ENCODE data around the gene SLCO3A1. TPM values are rescaled to one million over a fixed set of nuclear protein-coding genes. Genes with fewer than 3 reads are reported as not detected.
"Not testable (repeated sequence)": the region's sequence is repeated elsewhere in the genome, so short reads cannot be mapped to it uniquely, and the experiment has no call there.

Gene SLCO3A1
- total RNA-seq, 1 donor from 2014 or later: 34.2 TPM

DNA sequence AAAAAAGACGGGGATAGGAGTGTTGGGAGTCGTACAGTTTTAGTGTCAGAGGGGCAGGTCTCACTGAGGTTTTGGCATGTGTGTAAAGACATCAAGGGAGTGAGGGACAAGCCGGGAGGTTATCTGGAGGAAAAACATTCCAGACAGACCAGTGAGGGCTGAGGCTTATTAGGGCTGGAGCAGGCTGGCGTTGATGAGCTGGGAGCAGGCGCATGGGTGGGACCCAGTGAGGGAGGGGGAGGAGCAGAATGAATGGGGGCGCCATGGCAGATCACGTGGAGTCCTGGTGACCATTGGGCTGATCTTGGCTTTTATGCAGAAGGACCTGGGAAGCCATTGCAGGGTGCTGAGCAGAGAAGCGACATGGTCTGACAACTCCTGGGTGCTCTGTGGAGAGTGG lies 180.2 kb downstream of the SLCO3A1 start:
- DNase-seq (ENCODE audit: low spot score): no peak

DNA sequence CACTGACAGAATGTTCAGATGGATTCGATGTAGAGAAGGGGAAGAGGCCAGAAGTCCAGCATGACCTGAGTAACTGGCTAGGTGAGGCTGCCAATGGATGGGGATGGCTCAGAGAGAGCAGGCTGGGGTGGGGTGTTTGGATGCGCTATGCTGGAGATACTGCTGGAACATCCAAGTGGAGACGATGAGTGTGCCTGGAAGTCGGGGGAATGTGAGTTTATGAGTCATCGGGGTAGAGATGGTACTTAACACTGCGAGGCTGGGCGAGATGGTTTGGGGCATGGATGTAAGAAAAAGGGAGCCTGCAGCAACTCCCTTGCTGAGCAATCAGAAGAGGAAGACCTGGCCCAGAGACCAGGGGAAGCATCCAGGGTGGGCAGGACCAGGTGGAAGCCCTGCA lies 180.7 kb downstream of the SLCO3A1 start:
- no peak for DNase-seq (ENCODE audit: low spot score)

DNA sequence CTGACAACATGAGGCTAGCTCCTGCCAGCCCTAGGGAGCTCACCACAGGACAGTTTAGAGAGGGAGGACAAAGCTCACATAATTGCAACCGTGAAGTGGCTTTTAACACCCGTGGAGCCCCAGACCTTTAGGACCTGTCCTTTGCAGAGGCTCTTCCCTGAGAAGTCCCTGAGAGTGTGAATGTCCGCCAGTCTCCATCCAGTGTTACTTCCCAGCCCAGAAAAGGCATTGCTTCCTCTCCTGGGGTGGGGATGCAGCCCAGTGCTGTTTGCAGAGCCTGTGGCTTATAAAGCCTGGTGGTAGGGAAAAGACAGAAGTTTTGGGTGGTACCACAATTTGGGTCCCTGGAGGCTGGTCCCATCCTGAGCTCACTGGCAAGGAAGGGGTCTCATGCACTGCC lies 182.0 kb downstream of the SLCO3A1 start:
- no peak for DNase-seq (ENCODE audit: low spot score)

DNA sequence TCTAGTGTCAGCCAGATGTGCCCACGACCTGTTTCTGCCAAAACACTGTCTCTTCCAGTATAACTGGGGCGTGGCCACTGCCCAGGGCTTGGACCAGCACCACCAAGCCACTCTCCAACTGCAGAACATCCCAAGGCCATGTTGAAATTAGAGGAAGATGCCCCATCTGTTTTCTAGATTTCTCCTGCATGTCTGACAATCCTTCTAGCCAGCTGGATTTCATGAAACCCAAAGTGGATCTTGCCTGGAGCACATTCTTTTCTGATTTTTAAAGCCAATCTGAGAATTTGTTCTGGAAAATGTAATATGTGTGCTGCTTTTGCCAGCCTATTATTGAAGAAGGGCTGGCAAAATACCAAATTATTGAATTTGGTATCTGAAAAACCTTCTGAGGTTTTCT lies 182.5 kb downstream of the SLCO3A1 start:
- no peak for DNase-seq (ENCODE audit: low spot score)

DNA sequence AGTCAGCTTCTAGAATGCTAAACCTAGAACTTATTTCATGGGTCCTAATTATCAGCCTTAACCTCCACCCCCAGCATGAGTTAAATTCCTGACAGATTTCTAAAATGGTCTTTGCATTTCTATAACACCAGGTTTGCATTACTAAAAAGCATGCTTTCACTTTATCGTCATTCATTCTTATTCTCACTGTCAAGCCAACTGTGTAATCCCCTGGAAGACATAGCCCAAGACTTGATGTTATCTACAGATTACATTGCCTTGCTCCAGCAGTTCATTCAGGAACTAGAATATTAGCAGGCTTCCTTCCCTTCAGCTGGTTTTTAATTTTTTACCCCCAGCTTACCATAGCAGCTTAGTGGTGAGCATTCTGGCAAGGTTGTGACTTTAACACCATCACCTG lies 184.0 kb downstream of the SLCO3A1 start:
- DNase-seq (ENCODE audit: low spot score): no peak

DNA sequence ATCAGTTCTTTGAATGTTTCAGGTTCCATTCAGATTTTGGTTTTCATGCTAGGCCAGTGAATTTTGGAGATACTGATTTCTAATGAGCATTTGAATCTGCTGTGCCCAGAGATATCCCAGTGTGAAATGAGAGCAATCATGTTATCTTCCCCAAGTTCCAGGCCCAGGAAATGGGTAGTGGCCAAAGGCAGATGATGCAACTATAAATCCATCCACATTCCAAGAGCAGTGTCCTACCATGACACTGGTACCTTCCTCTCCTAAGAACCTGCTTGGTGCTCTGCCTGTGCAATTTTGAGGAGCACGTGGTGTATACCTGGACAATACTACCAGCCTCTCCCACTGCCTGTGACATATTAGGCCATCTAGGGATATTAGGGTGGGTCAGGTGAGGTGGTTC lies 186.8 kb downstream of the SLCO3A1 start:
- DNase-seq (ENCODE audit: low spot score): no peak

DNA sequence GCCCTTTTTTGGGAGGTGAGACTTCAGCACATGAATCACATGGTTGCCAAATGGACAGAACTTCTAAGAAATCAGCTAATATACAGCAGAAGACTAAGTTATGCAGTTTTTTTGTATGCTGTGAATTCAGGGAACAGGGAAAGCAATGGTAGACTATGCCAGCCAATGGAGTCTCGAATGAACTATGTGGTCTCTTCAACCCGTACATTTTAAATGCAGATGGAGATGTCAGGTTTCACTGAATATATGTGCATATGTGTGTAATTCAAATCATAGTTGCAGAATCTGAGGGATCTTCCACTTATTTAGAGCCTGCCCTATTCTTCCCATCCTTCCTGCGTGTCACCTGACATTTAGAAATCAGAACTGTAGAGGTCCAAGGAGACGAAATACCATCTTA lies 187.9 kb downstream of the SLCO3A1 start:
- DNase-seq (ENCODE audit: low spot score): no peak

DNA sequence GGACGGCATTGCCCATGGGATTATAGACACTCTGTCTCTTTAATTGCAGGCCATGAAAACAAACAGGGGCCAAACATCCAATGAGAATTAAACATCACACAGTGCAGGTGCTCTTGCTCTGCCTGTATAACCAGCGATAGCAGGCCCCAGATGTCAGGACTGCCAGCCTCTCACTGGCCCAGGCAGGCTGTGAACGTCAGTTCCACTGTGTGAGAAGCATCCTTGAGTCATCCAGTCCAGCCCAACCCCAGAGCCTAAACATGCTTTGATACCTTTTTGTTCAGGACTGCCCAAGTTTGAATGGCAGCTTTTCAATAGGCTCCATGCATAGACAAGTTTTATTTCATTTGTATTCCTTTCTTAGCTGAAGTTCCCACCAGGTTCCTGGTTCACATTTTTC lies 189.8 kb downstream of the SLCO3A1 start:
- DNase-seq (ENCODE audit: low spot score): no peak

DNA sequence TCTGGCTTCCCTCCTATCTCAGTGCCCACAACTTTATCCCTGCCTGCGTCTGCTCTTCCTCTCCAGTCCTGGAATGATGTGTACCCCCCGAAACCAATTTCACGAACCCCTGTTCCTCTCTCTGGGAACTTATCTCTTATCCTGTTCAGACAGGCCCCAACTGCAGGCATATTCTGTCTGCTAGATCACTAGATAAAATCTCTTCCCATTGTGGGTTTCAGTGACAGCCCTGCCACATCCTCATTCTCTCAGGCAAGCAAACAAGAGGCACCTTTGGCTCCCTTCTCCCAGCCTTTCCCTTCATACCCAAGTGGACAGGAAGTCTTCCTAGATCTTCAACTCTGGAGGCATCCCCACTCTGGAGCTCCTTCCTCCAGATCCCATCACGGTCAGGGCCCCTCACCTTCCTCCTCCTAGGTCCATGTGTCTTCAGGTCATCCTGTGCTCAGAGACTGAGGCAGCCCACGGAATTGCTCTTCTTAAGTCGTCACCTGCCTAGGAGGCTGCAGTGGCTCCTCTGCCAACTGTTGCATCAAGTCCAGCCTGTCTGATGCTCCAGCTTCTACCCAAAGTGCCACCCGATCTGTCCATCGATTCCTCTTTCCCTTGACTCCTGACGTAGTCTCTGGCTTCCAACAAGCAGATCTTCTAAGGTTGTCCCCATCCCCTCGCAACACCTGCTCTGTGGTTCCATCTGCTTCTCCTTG lies 190.8 kb downstream of the SLCO3A1 start:
- DNase-seq (ENCODE audit: low spot score): no peak

DNA sequence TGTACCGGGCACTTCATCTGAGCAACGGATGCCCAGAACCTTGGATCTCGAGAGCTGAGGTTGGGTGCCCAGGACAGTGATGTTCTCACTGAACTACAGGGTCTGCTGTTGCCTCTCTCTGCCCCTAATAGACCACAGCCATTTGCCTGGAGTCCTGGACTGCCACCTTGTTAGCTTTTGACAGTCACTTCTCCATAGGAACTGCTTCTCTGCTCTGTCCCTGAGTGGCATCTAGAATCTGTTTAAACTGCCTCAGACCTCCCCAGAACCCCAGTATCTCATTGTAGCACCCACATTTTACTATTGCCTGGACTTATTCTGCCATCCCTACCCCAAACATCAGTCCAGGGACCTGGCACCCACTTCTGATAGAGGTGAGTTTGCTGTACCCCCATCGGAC lies 194.4 kb downstream of the SLCO3A1 start:
- DNase-seq (ENCODE audit: low spot score): no peak

DNA sequence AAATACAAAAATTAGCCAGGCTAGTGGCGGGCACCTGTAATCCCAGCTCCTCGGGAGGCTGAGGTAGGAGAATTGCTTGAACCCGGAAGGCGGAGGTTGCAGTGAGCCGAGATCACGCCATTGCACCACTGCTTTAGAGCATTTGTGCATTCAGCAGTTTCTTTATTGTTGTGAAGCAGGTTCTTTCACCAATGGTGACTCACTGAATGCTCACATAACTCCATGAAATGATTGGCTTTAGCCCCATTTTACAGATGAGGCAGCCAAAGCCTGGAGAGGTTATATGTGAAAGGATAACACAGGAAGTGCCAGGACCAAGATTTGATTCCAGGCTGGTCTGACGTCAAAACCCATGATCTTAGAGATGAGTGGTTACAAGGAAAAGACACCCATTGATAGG lies 195.2 kb downstream of the SLCO3A1 start:
- no peak for DNase-seq (ENCODE audit: low spot score)

DNA sequence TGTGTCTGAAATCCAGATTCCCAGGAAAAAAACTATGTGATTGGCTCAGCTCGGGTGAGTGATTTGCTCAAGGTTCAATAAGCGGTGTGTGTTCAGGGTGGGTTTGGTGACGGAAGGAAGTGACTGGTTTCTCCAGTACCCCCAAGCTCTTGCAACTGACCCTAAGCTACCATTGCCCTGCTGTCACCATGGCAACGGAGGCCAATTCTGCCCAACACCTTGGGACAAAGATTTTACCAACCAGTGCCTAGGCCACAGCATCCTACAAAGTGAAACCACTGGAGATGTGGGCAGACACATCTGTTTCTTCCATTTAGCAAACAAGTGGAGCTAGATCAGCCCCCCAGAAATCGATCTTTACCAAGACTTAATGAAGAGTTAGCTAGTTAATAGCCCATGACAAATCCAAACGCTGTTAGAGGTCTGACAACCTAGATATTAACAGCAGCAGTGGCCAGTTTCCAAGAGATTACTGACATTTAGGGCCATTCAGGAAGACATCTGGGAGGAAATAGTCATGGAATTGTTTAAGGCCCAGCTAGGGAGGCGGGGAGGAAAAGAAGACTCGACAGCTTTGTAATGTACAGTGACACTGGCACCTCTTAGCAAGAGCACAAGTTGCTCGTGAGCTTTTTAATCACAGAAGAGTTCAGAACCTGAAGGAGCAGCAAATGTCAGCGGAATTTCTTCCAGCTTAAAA lies 195.9 kb downstream of the SLCO3A1 start:
- DNase-seq (ENCODE audit: low spot score): no peak

DNA sequence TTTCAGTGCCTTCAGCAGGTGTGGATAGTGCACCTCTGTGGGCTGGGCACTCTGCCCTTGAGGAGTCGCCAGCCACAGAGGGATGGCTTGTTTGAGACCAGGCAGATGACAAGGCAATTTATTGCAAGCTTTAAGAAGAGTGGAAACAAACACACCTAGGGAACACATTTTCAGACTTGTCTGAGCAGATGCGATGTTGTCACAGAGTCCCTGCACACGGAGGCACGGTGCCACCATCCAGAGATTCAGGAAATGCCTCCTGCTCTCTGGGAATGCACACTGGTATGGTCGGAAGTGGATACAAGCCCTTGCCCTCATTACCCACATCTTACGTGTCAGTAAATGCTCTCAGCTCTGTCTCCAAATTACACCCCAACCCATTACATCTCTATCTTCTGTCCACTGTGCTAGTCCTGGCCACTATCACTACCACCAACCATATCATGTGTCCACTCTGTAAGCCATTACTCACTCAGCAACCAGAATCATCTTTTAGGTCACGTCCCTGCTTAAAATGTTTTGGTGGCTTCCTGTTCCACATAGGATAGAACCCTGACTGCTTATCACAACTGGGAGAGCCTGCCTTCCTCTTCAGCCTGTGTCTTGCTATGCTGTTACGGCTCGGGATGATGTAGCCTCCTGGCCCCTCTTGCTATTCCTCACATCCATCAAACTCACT lies 196.9 kb downstream of the SLCO3A1 start:
- DNase-seq (ENCODE audit: low spot score): no peak

DNA sequence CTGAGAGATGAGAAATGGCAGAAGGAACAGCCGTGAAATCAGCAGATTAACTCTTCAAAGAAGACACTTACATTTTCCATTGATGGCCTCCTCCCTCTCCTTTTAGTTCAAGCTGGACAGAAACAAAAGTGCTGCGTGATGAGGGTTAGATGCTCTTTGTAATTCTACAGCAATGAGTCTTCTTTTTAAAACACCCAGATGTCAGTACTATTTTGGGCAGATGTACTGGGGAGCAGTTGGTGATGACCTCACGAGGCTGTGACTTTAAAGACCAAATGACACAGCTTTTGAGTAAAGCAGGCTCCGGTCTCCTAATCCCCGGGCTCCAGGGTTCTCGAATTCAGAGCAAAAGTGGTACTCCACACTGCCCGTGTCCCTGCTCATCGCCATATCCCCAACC lies 198.2 kb downstream of the SLCO3A1 start:
- DNase-seq (ENCODE audit: low spot score): no peak

DNA sequence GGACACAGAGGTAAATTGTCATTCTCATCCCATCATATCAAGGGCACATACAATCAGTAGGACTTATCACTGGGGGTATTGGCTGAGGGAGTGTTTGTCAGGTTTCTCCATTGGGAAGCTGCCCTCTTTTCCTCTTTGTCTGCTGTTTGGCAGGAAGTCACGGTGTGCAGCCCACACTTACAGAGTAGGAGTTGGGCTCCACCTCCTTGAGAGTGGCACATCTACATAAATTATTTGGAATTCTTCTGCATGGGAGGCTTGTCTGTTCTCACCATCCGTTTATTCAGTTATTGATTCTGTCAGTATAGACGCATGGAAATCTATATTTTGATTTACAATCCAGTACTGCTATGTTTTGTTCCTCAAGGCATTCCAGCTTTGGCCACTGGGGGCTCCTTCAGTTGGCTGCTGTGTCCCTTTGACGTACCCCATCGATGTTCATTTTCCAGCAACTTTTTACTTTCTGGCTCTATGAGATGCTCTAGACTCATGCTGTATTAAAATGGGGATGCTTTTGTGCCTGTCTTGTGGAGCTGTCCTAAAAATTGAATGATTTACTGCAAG lies 200.3 kb downstream of the SLCO3A1 start:
- no peak for DNase-seq (ENCODE audit: low spot score)

DNA sequence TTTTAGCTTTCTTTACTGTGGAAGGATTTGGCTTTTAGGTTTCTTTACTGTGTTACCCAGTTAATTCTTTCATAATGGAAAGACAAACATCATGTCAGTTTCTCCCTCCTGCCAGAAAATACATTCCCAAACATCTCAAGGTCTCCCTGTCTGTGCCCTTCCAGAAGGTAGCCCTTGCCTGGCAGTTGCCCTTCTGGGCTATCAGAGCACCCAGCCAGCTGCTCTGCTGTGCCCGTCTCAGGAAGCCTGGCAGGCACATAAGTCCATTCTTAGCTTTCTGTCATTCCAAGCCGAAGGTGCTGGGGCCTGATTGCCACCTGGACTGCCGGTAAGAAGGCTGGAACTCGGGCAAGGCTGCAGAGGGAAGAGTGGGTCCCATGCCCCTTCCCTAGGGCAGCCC lies 203.4 kb downstream of the SLCO3A1 start:
- no peak for DNase-seq (ENCODE audit: low spot score)

DNA sequence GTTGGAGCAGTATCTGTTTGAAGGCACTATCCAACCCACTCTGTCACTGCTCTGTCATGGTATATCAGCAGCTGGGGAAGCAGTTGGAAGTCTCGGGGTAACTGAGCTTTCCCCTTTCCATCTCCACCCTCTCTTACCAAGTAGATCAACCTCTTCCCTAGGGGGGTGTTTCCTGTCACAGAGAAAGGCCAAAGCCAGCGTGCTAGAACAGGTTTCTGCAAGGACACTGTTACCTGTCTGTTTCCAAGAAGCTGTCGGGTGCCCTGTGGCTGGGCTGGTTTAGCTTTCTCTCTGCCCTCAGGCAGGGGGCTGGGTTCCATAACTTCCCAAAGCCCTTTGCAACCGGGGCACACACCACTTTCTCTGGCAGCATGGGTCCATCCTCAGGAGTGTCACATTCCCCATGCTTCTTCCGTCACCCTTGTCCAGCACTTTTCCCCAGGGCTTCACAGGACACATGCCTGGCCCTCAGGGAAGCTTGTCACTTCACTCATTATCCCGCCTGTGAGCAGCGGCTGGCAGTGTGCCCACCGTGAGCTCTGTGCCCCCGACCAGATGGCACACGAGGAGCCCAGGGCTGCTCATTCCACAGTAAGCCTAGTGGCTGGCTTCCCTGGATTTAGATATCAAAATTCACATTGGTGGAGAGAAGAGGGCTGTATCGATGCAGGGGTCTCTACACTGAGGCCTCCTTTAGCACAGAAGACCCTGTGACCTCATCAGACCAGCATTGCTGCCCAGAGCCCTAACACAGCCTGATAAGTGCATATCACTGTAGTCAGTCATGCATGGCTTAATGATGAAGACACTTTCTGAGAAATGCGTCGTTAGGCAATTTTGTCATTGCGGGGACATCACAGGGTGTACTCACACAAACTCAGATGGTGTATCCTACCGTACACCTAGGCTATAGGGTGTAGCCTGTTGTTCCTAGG lies 205.8 kb downstream of the SLCO3A1 start:
- DNase-seq (ENCODE audit: low spot score): no peak

DNA sequence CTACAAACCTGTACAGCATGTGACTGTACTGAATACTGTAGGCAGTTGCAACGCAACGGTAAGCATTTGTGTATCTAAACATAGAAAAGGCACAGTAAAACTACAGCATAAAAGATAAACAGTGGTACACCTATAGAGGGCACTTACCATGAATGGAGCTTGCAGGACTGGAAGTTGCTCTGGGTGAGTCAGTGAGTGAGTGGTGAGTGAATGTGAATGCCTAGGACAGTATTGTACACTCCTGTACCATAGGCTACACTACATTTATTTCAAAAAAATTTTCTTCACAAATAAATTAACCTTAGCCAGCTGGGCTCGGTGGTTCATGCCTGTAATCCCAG lies 206.4 kb downstream of the SLCO3A1 start:
- DNase-seq (ENCODE audit: low spot score): not testable (repeated sequence)

DNA sequence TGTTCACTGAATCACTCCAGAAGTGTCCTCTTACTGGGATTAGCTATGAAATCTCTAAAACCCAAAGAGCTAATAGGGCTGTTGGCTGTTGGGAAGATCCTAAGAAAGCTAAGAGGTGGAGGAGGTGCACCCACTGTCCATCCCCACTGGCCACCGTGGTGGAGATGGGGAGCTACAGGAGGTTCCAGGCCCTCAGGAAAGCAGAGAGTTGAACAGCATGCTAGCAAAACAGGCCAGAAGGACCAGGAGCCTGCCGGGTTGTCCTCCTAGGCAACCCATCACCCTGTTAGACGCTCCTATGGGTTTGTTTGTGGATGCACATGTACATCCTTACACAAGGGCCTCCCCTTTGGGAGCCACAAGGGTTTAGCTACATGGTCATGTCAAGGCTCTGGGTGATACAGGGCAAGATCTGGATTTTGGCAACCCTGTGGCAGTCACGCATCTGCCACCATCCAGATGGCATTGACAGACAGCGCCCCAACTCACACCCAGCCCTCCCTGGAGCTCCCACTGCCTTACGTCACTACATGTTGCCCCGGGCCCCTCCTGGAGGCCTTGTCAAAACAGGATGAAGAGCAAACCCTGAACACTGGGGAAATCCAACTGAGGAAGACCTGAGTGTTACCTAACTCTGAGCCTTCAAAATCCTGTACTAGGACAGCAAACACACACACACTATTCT lies 208.1 kb downstream of the SLCO3A1 start:
- DNase-seq (ENCODE audit: low spot score): no peak

DNA sequence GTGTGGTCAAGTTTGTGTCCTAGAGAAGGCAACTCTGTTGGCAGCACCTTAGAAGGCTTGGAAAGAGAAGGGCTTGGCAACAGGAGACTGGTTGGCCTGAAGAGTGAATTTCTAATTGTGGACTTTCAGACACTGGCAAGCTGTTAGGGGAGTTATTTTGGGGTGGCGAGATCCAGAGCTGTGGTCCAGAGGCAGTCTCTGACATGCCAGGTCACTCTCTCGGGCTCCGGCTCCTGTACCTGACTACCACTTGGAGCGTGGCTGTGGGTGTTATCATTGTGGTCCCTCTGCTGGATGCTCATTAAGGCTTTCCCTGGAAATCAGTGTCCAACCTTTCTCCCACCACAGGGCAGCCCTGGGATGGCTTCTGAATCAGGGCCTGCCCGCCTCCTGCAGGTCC lies 209.0 kb downstream of the SLCO3A1 start:
- no peak for DNase-seq (ENCODE audit: low spot score)

DNA sequence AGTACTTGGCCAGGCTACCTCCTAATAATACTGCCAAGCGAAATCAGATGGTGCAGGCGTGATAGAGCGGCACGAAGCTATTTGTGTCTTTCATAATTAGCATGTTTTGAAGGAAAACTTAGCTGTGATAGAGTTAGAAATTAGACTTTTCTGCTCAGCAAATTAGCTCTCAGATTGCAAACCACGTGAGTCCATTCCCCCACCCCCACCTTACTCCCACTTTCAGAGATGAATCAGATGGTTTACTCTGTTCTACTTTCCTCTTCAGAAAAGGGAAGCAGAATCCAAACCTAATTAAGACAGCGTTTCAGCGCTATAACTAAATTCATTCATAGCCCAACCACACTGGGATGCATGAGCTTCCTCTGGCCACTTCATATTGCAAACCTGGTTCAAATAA lies 214.6 kb downstream of the SLCO3A1 start:
- no peak for DNase-seq (ENCODE audit: low spot score)
